GM13976 (cell line): ENCODE results near the gene PODXL2.

ENCODE experiments used
- DNase-seq: peaks from one replicate; pipeline ENCODE4 v3.0.0; 2012; ENCODE audit warnings: low spot score
- in situ Hi-C: fragments of 300-500 bp; cut with MboI; formaldehyde crosslinking; loops from one replicate; pipeline ENCODE4 v1.12.0; 2022; ENCODE audit warnings: low sequenced_read_pairs, mixed read lengths, inconsistent platforms; ENCODE audit not compliant: unreplicated experiment
- TF ChIP-seq, protein P1 (sequence below): IDR thresholded peaks from 2 replicates; pipeline ENCODE4 v1.5.1; 2012; ENCODE audit warnings: borderline replicate concordance, mild to moderate bottlenecking; ENCODE audit not compliant: insufficient read depth; ENCODE audit errors: extremely low read depth, missing control alignments, control extremely low read depth

Gene PODXL2

DNA sequence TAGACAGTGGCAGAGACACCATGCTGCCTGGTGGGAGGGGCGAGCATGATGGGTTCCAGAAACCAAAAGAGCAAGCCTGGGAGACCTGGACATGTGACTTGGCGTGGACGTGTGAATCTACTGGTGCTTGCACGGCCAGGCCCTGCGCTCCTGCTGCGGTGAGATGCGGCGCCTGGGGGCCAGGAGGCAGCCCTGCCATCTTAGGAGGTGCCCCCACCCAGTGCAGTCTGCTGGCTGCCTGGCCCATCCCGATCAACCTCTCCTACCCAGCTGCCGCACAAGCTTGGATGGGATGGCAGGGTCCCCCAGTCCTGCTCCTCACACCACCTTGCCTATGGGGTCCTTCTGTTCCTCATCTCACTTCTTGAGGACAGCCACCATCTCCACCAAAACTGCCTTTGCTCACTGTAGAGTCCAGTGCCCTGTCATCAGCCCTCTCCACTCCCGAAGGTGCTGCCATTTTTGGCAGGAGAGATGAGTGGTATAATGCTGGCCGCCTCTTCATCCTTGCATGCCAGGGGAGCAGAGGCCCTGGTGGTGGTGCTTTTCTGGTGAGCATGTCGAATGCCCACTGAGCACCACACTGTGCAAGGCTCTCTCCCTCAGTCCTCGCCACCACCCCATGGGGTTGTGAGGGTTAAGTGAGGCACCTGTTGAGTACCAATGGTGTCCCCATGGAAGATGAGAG, 40.7 kb downstream of the PODXL2 start:
- in situ Hi-C loops, result no loop called here
- TF ChIP-seq, protein P1, sequence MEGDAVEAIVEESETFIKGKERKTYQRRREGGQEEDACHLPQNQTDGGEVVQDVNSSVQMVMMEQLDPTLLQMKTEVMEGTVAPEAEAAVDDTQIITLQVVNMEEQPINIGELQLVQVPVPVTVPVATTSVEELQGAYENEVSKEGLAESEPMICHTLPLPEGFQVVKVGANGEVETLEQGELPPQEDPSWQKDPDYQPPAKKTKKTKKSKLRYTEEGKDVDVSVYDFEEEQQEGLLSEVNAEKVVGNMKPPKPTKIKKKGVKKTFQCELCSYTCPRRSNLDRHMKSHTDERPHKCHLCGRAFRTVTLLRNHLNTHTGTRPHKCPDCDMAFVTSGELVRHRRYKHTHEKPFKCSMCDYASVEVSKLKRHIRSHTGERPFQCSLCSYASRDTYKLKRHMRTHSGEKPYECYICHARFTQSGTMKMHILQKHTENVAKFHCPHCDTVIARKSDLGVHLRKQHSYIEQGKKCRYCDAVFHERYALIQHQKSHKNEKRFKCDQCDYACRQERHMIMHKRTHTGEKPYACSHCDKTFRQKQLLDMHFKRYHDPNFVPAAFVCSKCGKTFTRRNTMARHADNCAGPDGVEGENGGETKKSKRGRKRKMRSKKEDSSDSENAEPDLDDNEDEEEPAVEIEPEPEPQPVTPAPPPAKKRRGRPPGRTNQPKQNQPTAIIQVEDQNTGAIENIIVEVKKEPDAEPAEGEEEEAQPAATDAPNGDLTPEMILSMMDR, result no peak
- DNase-seq, result no peak

DNA sequence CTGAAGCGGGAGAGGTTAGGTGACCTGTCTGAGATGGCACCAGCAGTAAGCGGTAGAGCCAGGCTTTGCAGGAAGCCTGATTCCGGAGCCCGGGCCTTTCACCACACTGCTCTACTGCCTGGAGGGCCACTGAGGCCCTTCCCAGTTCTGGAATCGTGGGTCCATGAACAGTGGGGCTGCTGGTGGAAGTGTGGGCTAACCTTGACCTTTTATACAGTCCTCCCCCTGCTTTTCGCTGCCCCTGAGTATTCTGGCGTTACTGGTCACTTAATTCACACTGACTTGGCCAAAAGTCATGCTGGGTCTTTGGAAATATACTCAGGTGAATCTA, 41.2 kb downstream of the PODXL2 start:
- TF ChIP-seq, protein P1, result no peak
- DNase-seq, result no peak
- in situ Hi-C loops, result no loop called here

DNA sequence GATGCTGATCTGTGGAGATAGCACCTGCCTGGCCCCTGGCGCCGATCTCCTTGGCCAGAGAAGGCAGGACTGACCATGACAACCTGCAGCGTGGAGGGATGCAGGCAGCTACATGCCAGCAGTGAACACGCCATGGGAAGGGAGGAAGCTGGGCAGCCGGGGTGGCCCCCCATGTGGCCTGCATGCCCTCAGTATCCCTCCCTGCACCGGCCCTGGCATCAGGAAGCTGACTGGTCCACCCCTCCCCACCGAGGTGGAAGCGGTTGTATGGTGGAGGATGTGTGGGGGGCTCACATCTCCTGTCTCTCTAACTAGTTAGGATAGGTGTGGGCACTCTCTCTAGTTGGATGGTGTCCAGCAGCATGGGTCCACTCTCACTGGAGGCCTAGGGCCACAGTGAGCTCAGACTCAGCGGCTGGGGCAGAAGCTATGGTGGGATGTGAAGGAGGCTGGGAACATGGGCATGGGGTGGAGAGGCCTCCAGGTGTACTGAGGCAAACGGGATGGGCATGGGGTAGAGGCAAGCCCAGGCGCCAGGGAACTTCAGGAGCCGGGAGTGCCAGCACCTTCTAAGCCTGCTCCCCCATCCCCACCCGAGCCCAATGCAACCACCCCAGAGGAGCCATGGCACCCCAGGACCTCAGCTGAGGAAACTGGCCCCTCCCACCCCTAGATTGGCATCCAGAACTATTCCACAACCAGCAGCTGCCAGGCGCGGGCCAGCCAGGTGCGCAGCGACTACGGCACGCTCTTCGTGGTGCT, 42.0 kb downstream of the PODXL2 start:
- TF ChIP-seq, protein P1, result no peak
- in situ Hi-C loops, result no loop called here
- peak; percentile 38 for DNase-seq

DNA sequence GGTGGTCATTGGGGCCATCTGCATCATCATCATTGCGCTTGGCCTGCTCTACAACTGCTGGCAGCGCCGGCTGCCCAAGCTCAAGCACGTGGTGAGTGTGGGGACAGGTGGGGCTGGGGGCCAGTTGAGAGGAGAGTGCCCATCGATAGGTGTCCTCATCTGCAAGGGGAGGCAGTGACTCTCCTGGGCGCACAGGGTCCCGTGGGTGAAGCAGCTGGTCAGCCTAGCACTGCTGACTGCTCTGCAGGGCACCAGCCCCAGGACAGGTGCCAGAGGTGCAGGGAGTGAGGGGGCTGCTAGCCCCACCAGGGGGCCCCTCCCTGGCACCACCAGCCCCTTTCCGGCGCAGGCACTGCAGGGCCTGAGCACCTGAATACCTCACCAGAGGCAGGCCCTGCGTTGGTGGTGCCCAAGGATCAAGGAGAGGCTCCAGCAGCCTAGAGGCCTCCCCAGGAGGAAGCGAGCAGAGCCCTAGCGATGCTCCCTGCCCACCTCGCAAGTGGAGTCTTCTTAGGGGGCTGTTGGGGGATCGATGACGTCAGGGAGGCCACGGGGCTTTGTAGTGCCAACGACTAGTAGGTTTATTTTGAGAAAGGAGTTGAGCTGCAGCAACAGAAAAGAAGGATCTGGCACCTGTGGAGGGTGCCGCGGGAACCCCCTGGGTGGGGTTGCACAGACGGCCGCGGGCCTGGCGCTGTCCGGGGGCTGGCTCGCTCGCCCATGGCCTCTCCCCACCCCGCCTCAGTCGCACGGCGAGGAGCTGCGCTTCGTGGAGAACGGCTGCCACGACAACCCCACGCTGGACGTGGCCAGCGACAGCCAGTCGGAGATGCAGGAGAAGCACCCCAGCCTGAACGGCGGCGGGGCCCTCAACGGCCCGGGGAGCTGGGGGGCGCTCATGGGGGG, 42.8 kb downstream of the PODXL2 start:
- TF ChIP-seq, protein P1, result no peak
- in situ Hi-C loops, result no loop called here
- peak; percentile 64 for DNase-seq

DNA sequence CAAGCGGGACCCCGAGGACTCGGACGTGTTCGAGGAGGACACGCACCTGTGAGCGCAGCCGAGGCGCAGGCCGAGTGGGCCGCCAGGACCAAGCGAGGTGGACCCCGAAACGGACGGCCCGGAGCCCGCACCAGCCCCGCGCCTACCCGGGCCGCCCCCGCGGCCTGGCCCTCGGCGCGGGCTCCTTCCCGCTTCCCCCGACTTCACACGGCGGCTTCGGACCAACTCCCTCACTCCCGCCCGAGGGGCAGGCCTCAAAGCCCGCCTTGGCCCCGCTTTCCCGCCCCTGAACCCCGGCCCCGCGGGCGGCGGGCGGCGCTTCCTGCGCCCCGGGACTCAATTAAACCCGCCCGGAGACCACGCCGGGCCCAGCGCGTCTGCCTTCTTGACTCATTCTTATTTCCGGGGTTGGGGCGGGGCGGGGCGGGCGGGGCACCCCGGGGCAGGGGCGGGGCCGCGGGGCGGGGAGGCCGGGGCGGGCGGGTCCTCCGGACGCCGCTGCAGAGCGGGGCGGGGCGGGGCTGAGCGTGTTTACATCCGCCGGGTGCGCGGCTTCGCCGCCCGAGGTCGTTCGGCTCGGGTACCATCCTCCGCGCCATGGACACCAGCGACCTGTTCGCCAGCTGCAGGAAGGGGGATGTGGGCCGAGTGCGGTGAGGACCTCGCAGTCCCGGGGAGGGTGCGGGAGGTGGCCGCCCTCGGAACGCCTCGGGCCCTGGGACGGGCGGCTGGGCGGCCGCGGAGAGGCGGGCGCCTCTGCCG, 43.6 kb downstream of the PODXL2 start, which contains the start of gene ABTB1:
TSS of gene ABTB1 (plus strand) at position 524 of the 762 bp plus-strand sequence. CDS start at position 598, 74 bp downstream.
- in situ Hi-C loops, result no loop called here
- DNase-seq, result peak; percentile 98
- TF ChIP-seq, protein P1, result no peak
